CD8-positive, alpha-beta memory T cell (primary cell): ENCODE data around the gene ATP2B2. TPM values are rescaled to one million over a fixed set of nuclear protein-coding genes. Genes with fewer than 3 reads are reported as not detected.

ENCODE experiments used
- CTCF ChIA-PET: fragments of 350-600 bp; sonication (Branson Sonifier 250); formaldehyde crosslinking; loops from one replicate; lab custom pipeline; 2021; ENCODE audit warnings: antibody characterized with exemption; lab: Charles Lee
- POLR2A ChIA-PET: fragments of 350-600 bp; sonication (Branson Sonifier 250); formaldehyde crosslinking; loops from one replicate; lab custom pipeline; 2021; ENCODE audit warnings: antibody characterized with exemption; lab: Charles Lee
- DNase-seq, 5 donors: peaks; one replicate each; pipeline versions ENCODE4 v3.0.0 to v3.0.0-alpha.2; 2020 to 2022; ENCODE audit warnings: mixed read lengths in 1 of 5
- H3K27ac ChIP-seq: one replicate; pipeline ENCODE4 v1.7.0; 2013; ENCODE audit warnings: low read depth, mild to moderate bottlenecking, low read length, moderate library complexity
- H3K27me3 ChIP-seq: 2 replicates; pipeline ENCODE4 v1.7.0; 2013; ENCODE audit warnings: low read length, mild to moderate bottlenecking; ENCODE audit not compliant: insufficient read depth, poor library complexity, severe bottlenecking
- H3K36me3 ChIP-seq: 2 replicates; pipeline ENCODE4 v1.7.0; 2013; ENCODE audit warnings: mild to moderate bottlenecking, low read length, moderate library complexity; ENCODE audit not compliant: insufficient read depth
- H3K4me1 ChIP-seq: 2 replicates; pipeline ENCODE4 v1.7.0; 2013; ENCODE audit warnings: mild to moderate bottlenecking, low read length, moderate library complexity; ENCODE audit not compliant: insufficient read depth
- H3K4me3 ChIP-seq: 2 replicates; pipeline ENCODE4 v1.7.0; 2013; ENCODE audit warnings: mild to moderate bottlenecking, low read length
- H3K9me3 ChIP-seq: 2 replicates; pipeline ENCODE4 v1.7.0; 2013; ENCODE audit warnings: mild to moderate bottlenecking, low read length
- H3K27ac Mint-ChIP-seq, 8 donors: one replicate each; pipeline ENCODE4 v1.8.0; 2020 to 2021; ENCODE audit warnings: mixed read lengths in 8 of 8, mild to moderate bottlenecking in 6 of 8, inconsistent platforms in 3 of 8, moderate library complexity in 3 of 8
- H3K27me3 Mint-ChIP-seq, 2 donors: one replicate each; pipeline ENCODE4 v1.8.0; 2020 to 2021; ENCODE audit warnings: mixed read lengths in 2 of 2, mild to moderate bottlenecking in 1 of 2, moderate library complexity in 1 of 2
- H3K36me3 Mint-ChIP-seq, 3 donors: one replicate each; pipeline ENCODE4 v1.8.0; 2020 to 2021; ENCODE audit warnings: mixed read lengths in 3 of 3, inconsistent platforms in 1 of 3, mild to moderate bottlenecking in 1 of 3
- H3K4me1 Mint-ChIP-seq, 3 donors: one replicate each; pipeline ENCODE4 v1.8.0; 2020 to 2021; ENCODE audit warnings: mixed read lengths in 3 of 3, inconsistent platforms in 1 of 3, mild to moderate bottlenecking in 1 of 3
- H3K4me3 Mint-ChIP-seq, 7 donors: one replicate each; pipeline ENCODE4 v1.8.0; 2020 to 2021; ENCODE audit warnings: mixed read lengths in 7 of 7, mild to moderate bottlenecking in 6 of 7, moderate library complexity in 4 of 7, inconsistent platforms in 2 of 7
- H3K9me3 Mint-ChIP-seq, 5 donors: one replicate each; pipeline ENCODE4 v1.8.0; 2020 to 2022; ENCODE audit warnings: mixed read lengths in 5 of 5, mild to moderate bottlenecking in 3 of 5, moderate library complexity in 2 of 5, inconsistent platforms in 1 of 5
- polyA plus RNA-seq: library from polyadenylated mRNA; unstranded; fragments of 300-500 nt; fragmentation: Illumina TruSeq; gene quantifications from one replicate; pipeline ENCODE4 v1.2.3, GENCODE V29; 2021
- total RNA-seq, 2 experiments: library from RNA; stranded (reverse); gene quantifications; one replicate each; pipeline ENCODE4 v1.2.3, GENCODE V29; 2021

Gene ATP2B2
- total and polyA plus RNA-seq, 3 experiments from 2014 or later: not detected

DNA sequence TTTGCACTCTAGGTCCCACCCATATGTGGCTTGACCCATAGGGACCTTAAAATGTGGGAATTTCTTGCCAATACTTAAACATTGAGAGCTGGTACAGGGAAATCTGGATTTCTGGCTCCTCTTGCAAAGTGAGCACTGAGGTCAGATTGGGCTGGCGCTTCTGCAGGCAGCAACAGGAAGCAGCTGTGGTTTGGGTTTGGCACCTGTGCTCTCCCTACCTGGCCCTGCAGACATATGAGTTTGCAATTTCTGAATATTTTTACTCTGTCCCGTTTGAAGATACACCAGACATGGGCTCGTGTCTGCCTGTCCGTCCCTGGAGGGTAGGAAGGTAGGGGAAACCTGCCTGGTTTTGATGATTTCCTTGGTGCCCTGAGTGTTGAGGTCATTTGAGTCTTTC lies 109.7 kb downstream of the ATP2B2 start:
- no peaks in the 10 kb centered on the region for H3K9me3 Mint-ChIP-seq
- H3K4me1 ChIP-seq: peaks cover 35% of the 10 kb centered on the region

DNA sequence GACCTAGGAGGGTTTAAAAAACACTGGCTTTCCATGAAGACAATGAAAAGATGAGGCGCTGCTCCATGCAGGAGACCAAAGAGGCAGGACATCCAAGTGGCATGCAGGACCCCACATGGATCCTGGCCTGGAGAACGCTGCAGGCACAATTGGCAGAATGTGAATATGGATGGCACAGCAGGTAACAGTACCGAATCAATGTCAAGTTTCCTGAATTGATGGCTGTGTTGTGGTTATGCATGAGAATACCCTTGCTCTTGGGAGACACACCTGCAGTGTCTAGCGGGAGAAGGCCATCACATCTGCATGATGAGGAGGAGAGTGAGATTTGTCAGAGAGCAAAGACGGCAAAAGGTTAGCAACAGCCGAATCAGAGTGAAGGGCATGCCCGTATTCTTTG lies 110.2 kb downstream of the ATP2B2 start:
- Histone ChIP-seq H3K27me3 (no peaks in the 10 kb centered on the region), H3K9me3 (no peaks in the 10 kb centered on the region), H3K4me3 (no peak overlapping the region), H3K4me1 (peaks cover 40% of the 10 kb centered on the region), H3K36me3 (no peaks in the 10 kb centered on the region), H3K27ac (no peak overlapping the region)
- no peaks in the 10 kb centered on the region for H3K9me3 Mint-ChIP-seq
- H3K4me3 Mint-ChIP-seq: peak overlapping the region in 6 of 7 donors; percentile 6 to 79 (median 55)
- H3K36me3 Mint-ChIP-seq: no peaks in the 10 kb centered on the region
- H3K4me1 Mint-ChIP-seq: peaks cover 37 to 52% (median 44%) of the 10 kb centered on the region in 3 donors
- DNase-seq: no peak
- peak overlapping the region in 2 of 8 donors; percentile 36 to 53 for H3K27ac Mint-ChIP-seq
- no peaks in the 10 kb centered on the region for H3K27me3 Mint-ChIP-seq
- POLR2A ChIA-PET: no interaction called here
- CTCF ChIA-PET: no interaction called here

More for the DNA sequence above, 109.7 kb downstream of the ATP2B2 start:
- no peaks in the 10 kb centered on the region for H3K27me3 Mint-ChIP-seq
- DNase-seq: peak; percentile 13 to 61 (median 36)
- Histone ChIP-seq H3K27ac (no peak overlapping the region), H3K4me3 (peak overlapping the region; percentile 23), H3K36me3 (no peaks in the 10 kb centered on the region), H3K27me3 (no peaks in the 10 kb centered on the region), H3K9me3 (no peaks in the 10 kb centered on the region)
- no peaks in the 10 kb centered on the region for H3K36me3 Mint-ChIP-seq
- H3K27ac Mint-ChIP-seq: peak overlapping the region in 7 of 8 donors; percentile 14 to 78 (median 68)
- peaks cover 32 to 47% (median 45%) of the 10 kb centered on the region in 3 donors for H3K4me1 Mint-ChIP-seq
- ChIA-PET CTCF (no interaction called here), POLR2A (no interaction called here)
- H3K4me3 Mint-ChIP-seq: peak overlapping the region; percentile 6 to 79 (median 54)

DNA sequence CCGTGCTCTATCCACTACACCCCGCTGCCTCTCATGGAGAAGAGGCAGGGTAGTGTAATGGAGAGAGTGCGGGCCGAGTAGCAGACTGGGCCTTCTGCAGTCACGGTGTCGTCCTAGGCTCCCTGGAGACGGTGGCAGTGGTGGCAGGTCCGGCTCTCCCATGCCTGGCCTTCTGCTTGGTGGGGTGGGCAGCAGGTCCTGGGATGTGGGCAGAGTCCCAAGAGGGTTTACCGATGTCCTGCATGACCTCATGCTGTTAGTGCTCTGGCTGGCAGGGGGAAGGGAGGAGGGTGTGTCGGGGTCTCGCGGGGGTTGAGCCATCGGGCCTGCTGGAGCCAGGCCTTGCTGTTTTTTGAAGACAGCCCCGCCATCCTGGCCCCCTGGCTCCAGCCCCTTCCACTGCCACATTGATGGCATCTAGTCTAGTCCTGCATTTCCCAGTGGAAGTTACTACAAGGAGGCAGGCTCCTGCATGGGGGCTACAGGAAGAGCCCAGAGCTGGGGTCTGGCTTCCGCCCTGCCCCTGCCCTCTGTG lies 110.8 kb downstream of the ATP2B2 start:
- Histone ChIP-seq H3K27me3 (no peaks in the 10 kb centered on the region), H3K4me3 (no peak overlapping the region), H3K36me3 (no peaks in the 10 kb centered on the region), H3K9me3 (no peaks in the 10 kb centered on the region), H3K4me1 (peaks cover 44% of the 10 kb centered on the region), H3K27ac (no peak overlapping the region)
- no peaks in the 10 kb centered on the region for H3K27me3 Mint-ChIP-seq
- POLR2A ChIA-PET: no interaction called here
- peak overlapping the region in 1 of 7 donors; percentile 72 for H3K4me3 Mint-ChIP-seq
- CTCF ChIA-PET: no interaction called here
- H3K4me1 Mint-ChIP-seq: peaks cover 41 to 58% (median 47%) of the 10 kb centered on the region in 3 donors
- DNase-seq: no peak
- peak overlapping the region in 1 of 8 donors; percentile 38 for H3K27ac Mint-ChIP-seq
- no peaks in the 10 kb centered on the region for H3K36me3 Mint-ChIP-seq
- H3K9me3 Mint-ChIP-seq: no peaks in the 10 kb centered on the region

DNA sequence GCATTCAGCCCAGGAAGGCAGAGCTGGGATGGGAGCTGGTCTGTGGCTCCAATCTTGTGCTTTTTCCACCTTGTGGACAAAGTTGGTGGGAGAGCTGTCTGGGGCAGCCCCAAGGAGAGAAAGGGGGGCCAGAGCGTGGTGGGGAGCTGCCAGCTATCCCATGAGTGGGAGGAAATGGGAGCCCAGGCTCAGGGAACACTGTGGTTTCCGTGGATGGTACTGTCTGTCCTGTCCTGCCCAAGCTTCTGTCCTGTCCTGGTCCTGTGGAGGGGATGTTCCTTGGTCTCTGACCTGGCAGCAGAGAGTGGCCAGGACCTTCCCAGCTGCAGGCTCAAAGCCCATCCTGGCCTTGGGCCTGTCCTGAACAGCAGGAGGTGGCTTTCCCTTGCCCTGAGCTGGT lies 111.9 kb downstream of the ATP2B2 start:
- no peaks in the 10 kb centered on the region for H3K36me3 Mint-ChIP-seq
- peaks cover 50 to 66% (median 53%) of the 10 kb centered on the region in 3 donors for H3K4me1 Mint-ChIP-seq
- ChIA-PET CTCF (no interaction called here), POLR2A (no interaction called here)
- H3K9me3 Mint-ChIP-seq: no peaks in the 10 kb centered on the region
- Histone ChIP-seq H3K4me3 (no peak overlapping the region), H3K36me3 (no peaks in the 10 kb centered on the region), H3K4me1 (peaks cover 44% of the 10 kb centered on the region), H3K9me3 (no peaks in the 10 kb centered on the region), H3K27ac (no peak overlapping the region), H3K27me3 (no peaks in the 10 kb centered on the region)
- DNase-seq: no peak
- no peaks in the 10 kb centered on the region for H3K27me3 Mint-ChIP-seq
- no peak overlapping the region for H3K4me3 Mint-ChIP-seq
- H3K27ac Mint-ChIP-seq: no peak overlapping the region

DNA sequence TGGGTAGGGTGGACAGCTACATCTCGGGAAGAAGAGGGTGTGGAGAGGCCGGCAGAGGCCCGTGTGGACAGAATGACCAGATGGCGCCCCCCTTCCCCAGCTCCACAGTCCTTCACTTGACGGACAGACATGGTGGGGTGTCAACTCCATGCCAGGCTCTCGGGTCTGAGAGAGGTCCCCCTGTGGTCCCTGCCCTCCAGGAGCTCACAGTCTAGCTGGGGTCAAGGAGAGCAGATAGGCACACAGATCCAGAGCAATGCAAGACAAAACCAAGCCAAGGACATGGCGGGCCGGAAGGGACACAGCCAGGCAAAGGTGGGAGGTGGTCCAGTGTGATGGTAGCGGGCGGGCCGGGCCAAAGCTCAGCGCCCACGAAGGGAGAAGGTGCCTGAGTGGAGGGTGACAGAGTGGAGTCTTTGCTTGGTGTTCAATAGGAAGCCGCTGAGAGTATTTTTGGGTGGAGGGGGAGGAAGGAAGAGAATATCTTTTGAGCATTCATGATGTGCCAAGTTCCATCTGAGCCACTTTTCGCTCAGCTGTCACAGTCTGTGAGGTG lies 112.4 kb downstream of the ATP2B2 start:
- H3K9me3 Mint-ChIP-seq: no peaks in the 10 kb centered on the region

DNA sequence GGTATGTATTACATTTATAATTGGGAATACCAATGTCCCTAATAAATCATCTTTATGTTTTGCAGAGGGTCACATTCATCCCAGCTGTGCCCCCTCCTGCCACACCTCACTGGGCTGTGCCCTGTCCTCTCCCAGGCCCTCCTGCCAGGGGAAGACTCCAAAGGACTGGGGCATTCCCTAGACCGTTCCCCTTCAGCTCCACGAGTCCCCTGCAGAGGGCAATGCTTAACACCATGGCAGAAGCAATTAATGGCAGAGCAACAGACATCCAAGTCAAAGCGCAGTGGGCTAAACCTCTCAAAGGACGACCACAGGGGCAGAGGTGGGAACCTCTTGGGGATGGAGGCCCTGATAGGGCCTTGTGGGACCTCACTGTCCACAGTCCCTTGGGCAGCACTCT lies 113.1 kb downstream of the ATP2B2 start:
- Mint-ChIP-seq H3K27ac (no peak overlapping the region), H3K4me1 (peaks cover 62 to 75% (median 63%) of the 10 kb centered on the region in 3 donors), H3K27me3 (no peaks in the 10 kb centered on the region)

More for the DNA sequence above, 112.4 kb downstream of the ATP2B2 start:
- Mint-ChIP-seq H3K4me1 (peaks cover 56 to 71% (median 58%) of the 10 kb centered on the region in 3 donors), H3K4me3 (no peak overlapping the region), H3K27ac (peak overlapping the region in 1 of 8 donors; percentile 53), H3K27me3 (no peaks in the 10 kb centered on the region), H3K36me3 (no peaks in the 10 kb centered on the region)
- H3K27ac ChIP-seq: no peak overlapping the region
- POLR2A ChIA-PET: no interaction called here
- H3K27me3 ChIP-seq: no peaks in the 10 kb centered on the region
- H3K4me1 ChIP-seq: peaks cover 47% of the 10 kb centered on the region
- no peak overlapping the region for H3K4me3 ChIP-seq
- CTCF ChIA-PET: no interaction called here
- no peaks in the 10 kb centered on the region for H3K9me3 ChIP-seq
- no peaks in the 10 kb centered on the region for H3K36me3 ChIP-seq
- no peak for DNase-seq

DNA sequence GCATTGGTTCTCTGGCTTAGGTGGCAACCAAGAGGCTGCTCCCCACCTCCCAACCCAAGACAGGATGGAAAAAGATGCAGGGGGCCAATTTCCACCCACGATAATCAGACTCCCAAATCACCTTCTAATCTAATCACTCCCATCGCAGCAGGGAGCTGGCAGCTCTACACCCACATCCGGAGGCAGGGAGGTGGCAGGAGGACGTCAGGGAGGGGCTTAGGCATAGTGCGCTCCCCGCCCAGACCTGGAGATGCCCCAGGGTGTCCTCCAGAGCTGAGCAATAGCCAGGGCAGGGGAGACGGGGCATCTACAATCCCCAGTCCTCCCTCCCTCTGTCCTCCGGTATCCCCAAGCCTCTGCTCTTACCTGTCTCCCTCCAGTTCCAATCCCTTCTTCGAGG lies 114.0 kb downstream of the ATP2B2 start:
- CTCF ChIA-PET: interaction anchor here (1.2 kb wide), 1 partner anchor 14 kb away, joined by 3 read pairs; no protein-coding TSS in a partner anchor
- Histone ChIP-seq H3K36me3 (no peaks in the 10 kb centered on the region), H3K27me3 (no peaks in the 10 kb centered on the region), H3K4me1 (peaks cover 43% of the 10 kb centered on the region), H3K27ac (no peak overlapping the region), H3K4me3 (no peak overlapping the region), H3K9me3 (no peaks in the 10 kb centered on the region)
- H3K4me3 Mint-ChIP-seq: peak overlapping the region in 1 of 7 donors; percentile 6
- H3K27me3 Mint-ChIP-seq: no peaks in the 10 kb centered on the region
- POLR2A ChIA-PET: no interaction called here
- no peaks in the 10 kb centered on the region for H3K9me3 Mint-ChIP-seq
- peaks cover 54 to 71% (median 55%) of the 10 kb centered on the region in 3 donors for H3K4me1 Mint-ChIP-seq
- H3K36me3 Mint-ChIP-seq: no peaks in the 10 kb centered on the region
- peak overlapping the region in 3 of 8 donors; percentile 46 to 76 (median 66) for H3K27ac Mint-ChIP-seq
- DNase-seq: no peak

More for the DNA sequence above, 113.1 kb downstream of the ATP2B2 start:
- Histone ChIP-seq H3K36me3 (no peaks in the 10 kb centered on the region), H3K4me3 (no peak overlapping the region), H3K27ac (no peak overlapping the region), H3K9me3 (no peaks in the 10 kb centered on the region), H3K4me1 (peaks cover 49% of the 10 kb centered on the region), H3K27me3 (no peaks in the 10 kb centered on the region)
- Mint-ChIP-seq H3K9me3 (no peaks in the 10 kb centered on the region), H3K4me3 (no peak overlapping the region), H3K36me3 (no peaks in the 10 kb centered on the region)
- ChIA-PET CTCF (no interaction called here), POLR2A (no interaction called here)
- DNase-seq: no peak

DNA sequence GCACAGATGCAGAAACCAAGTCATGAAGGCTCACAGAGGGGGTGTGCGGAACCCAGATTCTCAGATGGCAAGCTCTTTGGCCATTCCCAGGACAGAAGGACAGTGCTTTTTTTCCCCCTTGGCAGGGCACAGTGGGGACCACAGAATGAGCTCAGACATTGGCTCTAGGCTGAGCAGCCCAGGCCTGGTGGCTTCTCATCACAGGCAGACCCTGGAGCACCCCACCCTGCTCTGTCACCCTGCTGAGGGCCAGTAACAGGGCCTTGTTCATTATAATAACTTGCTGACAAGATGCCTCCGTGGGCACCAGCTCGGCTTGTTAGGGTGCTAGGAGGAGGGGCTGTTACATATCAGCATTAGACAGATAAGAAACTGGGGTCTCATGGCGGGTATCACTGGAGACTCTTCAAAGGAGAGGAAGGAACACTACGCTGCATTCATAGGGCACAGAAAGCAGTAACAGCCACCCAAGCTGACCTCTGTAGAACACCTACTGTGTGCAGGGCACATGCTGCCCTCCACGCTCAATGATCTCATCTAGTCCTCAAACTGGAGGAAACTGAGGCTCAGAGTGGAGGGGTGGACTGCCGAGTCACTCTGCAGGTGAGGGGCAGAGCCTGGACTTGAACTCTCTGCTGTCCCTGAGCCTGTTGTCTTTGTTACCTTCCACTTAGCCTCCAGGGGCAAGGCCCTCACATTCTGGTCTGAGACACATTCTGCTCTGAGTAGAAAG lies 114.6 kb downstream of the ATP2B2 start:
- Mint-ChIP-seq H3K4me3 (peak overlapping the region in 1 of 7 donors; percentile 78), H3K27ac (peak overlapping the region in 5 of 8 donors; percentile 15 to 75 (median 29)), H3K27me3 (no peaks in the 10 kb centered on the region), H3K4me1 (peaks cover 48 to 65% (median 50%) of the 10 kb centered on the region in 3 donors), H3K36me3 (no peaks in the 10 kb centered on the region), H3K9me3 (no peaks in the 10 kb centered on the region)
- Histone ChIP-seq H3K36me3 (no peaks in the 10 kb centered on the region), H3K4me3 (no peak overlapping the region), H3K4me1 (peaks cover 37% of the 10 kb centered on the region), H3K9me3 (no peaks in the 10 kb centered on the region), H3K27me3 (no peaks in the 10 kb centered on the region), H3K27ac (no peak overlapping the region)
- POLR2A ChIA-PET: no interaction called here
- no peak for DNase-seq
- CTCF ChIA-PET: interaction anchor here (1.2 kb wide), 1 partner anchor 14 kb away, joined by 3 read pairs; no protein-coding TSS in a partner anchor
